Osteocyte (in vitro differentiated cells): ENCODE data around the gene GLMN. TPM values are rescaled to one million over a fixed set of nuclear protein-coding genes. Genes with fewer than 3 reads are reported as not detected.
"Not testable (repeated sequence)": the region's sequence is repeated elsewhere in the genome, so short reads cannot be mapped to it uniquely, and the experiment has no call there.

ENCODE experiments used
- DNase-seq: peaks from one replicate; pipeline ENCODE4 v3.0.0; 2021; ENCODE audit warnings: mixed read lengths; ENCODE audit not compliant: unreplicated experiment; ENCODE audit errors: extremely low spot score
- H3K27ac Mint-ChIP-seq: one replicate; pipeline ENCODE4 v1.8.0; 2021; ENCODE audit warnings: mild to moderate bottlenecking, mixed read lengths; ENCODE audit not compliant: unreplicated experiment
- H3K27me3 Mint-ChIP-seq: one replicate; pipeline ENCODE4 v1.8.0; 2021; ENCODE audit warnings: mixed read lengths; ENCODE audit not compliant: unreplicated experiment
- H3K36me3 Mint-ChIP-seq: one replicate; pipeline ENCODE4 v1.8.0; 2021; ENCODE audit warnings: mixed read lengths; ENCODE audit not compliant: unreplicated experiment
- H3K4me1 Mint-ChIP-seq: one replicate; pipeline ENCODE4 v1.8.0; 2021; ENCODE audit warnings: mixed read lengths; ENCODE audit not compliant: unreplicated experiment
- H3K4me3 Mint-ChIP-seq: one replicate; pipeline ENCODE4 v1.8.0; 2021; ENCODE audit warnings: mild to moderate bottlenecking, moderate library complexity, mixed read lengths; ENCODE audit not compliant: unreplicated experiment
- H3K9me3 Mint-ChIP-seq: one replicate; pipeline ENCODE4 v1.8.0; 2021; ENCODE audit warnings: mixed read lengths; ENCODE audit not compliant: unreplicated experiment
- CTCF ChIP-seq: fragments of 200-600 bp; sonication (generic); IDR thresholded peaks from 2 replicates; pipeline ENCODE4 v1.5.0; 2021; ENCODE audit warnings: antibody characterized with exemption, mild to moderate bottlenecking, moderate library complexity
- total RNA-seq: library from RNA; stranded (reverse); gene quantifications from 2 replicates; pipeline ENCODE4 v1.2.1, GENCODE V29; 2021

GLMN gene
- total RNA-seq, 1 donor from 2014 or later = 12.1 TPM

GRCh38 chr1:92276082-92276481 is 22.7 kb downstream of the GLMN start:
- H3K4me3 Mint-ChIP-seq = no peak overlapping the region
- no peaks in the 10 kb centered on the region for H3K4me1 Mint-ChIP-seq
- no peaks in the 10 kb centered on the region for H3K27me3 Mint-ChIP-seq
- DNase-seq = no peak
- H3K9me3 Mint-ChIP-seq = no peaks in the 10 kb centered on the region
- no peak for TF ChIP-seq CTCF
- H3K36me3 Mint-ChIP-seq = peaks cover 40% of the 10 kb centered on the region
- H3K27ac Mint-ChIP-seq = no peak overlapping the region

GRCh38 chr1:92274939-92275338 is 23.8 kb downstream of the GLMN start:
- Mint-ChIP-seq H3K36me3 (peaks cover 32% of the 10 kb centered on the region), H3K9me3 (no peaks in the 10 kb centered on the region), H3K4me3 (no peak overlapping the region), H3K27ac (no peak overlapping the region), H3K27me3 (no peaks in the 10 kb centered on the region), H3K4me1 (no peaks in the 10 kb centered on the region)
- no peak for TF ChIP-seq CTCF
- no peak for DNase-seq

GRCh38 chr1:92273039-92273438 is 25.7 kb downstream of the GLMN start:
- H3K27ac Mint-ChIP-seq = no peak overlapping the region
- no peak overlapping the region for H3K4me3 Mint-ChIP-seq
- no peaks in the 10 kb centered on the region for H3K9me3 Mint-ChIP-seq
- no peaks in the 10 kb centered on the region for H3K27me3 Mint-ChIP-seq
- no peaks in the 10 kb centered on the region for H3K4me1 Mint-ChIP-seq
- TF ChIP-seq CTCF = no peak
- H3K36me3 Mint-ChIP-seq = peaks cover 32% of the 10 kb centered on the region
- no peak for DNase-seq

- no peaks in the 10 kb centered on the region for H3K9me3 Mint-ChIP-seq
- H3K36me3 Mint-ChIP-seq = peaks cover 44% of the 10 kb centered on the region
- TF ChIP-seq CTCF = no peak
- no peak for DNase-seq
- H3K27me3 Mint-ChIP-seq = no peaks in the 10 kb centered on the region
- H3K27ac Mint-ChIP-seq = no peak overlapping the region
- no peak overlapping the region for H3K4me3 Mint-ChIP-seq
- H3K4me1 Mint-ChIP-seq = no peaks in the 10 kb centered on the region
Measured at GRCh38 chr1:92262516-92262915, 36.3 kb downstream of the GLMN start.

GRCh38 chr1:92259350-92259749 is 39.4 kb downstream of the GLMN start:
- H3K4me3 Mint-ChIP-seq = no peak overlapping the region
- TF ChIP-seq CTCF = no peak
- H3K27ac Mint-ChIP-seq = no peak overlapping the region
- DNase-seq = no peak
- peaks cover 68% of the 10 kb centered on the region for H3K36me3 Mint-ChIP-seq
- H3K9me3 Mint-ChIP-seq = peaks cover 17% of the 10 kb centered on the region
- H3K4me1 Mint-ChIP-seq = no peaks in the 10 kb centered on the region
- no peaks in the 10 kb centered on the region for H3K27me3 Mint-ChIP-seq

GRCh38 chr1:92254714-92255113 is 44.1 kb downstream of the GLMN start:
- peaks cover 17% of the 10 kb centered on the region for H3K9me3 Mint-ChIP-seq
- H3K27ac Mint-ChIP-seq, DNase-seq, H3K4me3 Mint-ChIP-seq, H3K27me3 Mint-ChIP-seq, H3K4me1 Mint-ChIP-seq: not testable (repeated sequence)
- H3K36me3 Mint-ChIP-seq = peaks cover 61% of the 10 kb centered on the region
